ENCODE measurements around the gene GPRC5D. TPM values are rescaled to one million over a fixed set of nuclear protein-coding genes. Genes with fewer than 3 reads are reported as not detected.

Gene GPRC5D
- polyA plus RNA-seq, 1 donor (not counting 4 experiments of a cell fraction or from before 2014, with no cell fraction given), result 0.08 TPM

- no peak for TF ChIP-seq EZH2 (IDR thresholded peaks at IDR 0.05; ENCODE audit: low read length)
- TF ChIP-seq CTCF (optimal IDR thresholded peaks at IDR 0.05 in 1 of 3, IDR thresholded peaks at IDR 0.05 in 1 of 3, conservative IDR thresholded peaks at IDR 0.05 in 1 of 3; ENCODE audit: extremely low read depth in 1 of 3, insufficient read depth in 2 of 3, low read length in 3 of 3), result peak; percentile 65 to 72 (median 67)
- Histone ChIP-seq H3K4me1 (ENCODE audit: control insufficient read depth, extremely low read depth, insufficient read depth, low read length) (no peaks in the 10 kb centered on the region), H3K36me3 (ENCODE audit: control insufficient read depth in 2 of 2, extremely low read depth in 1 of 2, insufficient read depth in 2 of 2, low read length in 2 of 2) (peaks cover 17 to 27% of the 10 kb centered on the region in 2 experiments), H3K9ac (ENCODE audit: control insufficient read depth, extremely low read depth, insufficient read depth, low read length) (no peak overlapping the region), H4K20me1 (ENCODE audit: control insufficient read depth, extremely low read depth, insufficient read depth, low read length) (no peaks in the 10 kb centered on the region), H3K27ac (ENCODE audit: control insufficient read depth, insufficient read depth, low read length) (no peak overlapping the region), H3K27me3 (ENCODE audit: control insufficient read depth, extremely low read depth, insufficient read depth, low read length) (no peaks in the 10 kb centered on the region), H3K4me2 (ENCODE audit: control insufficient read depth, extremely low read depth, insufficient read depth, low read depth, low read length) (no peak overlapping the region), H2AFZ (ENCODE audit: control insufficient read depth, low read length) (no peak overlapping the region), H3K4me3 (ENCODE audit: control insufficient read depth in 2 of 3, extremely low read depth in 1 of 3, insufficient read depth in 2 of 3, low read depth in 1 of 3, low read length in 3 of 3) (no peak overlapping the region), H3K79me2 (ENCODE audit: control insufficient read depth, insufficient read depth, low read length) (no peaks in the 10 kb centered on the region), H3K9me3 (ENCODE audit: control insufficient read depth, low read depth, low read length) (no peaks in the 10 kb centered on the region), H3K9me1 (ENCODE audit: control insufficient read depth, extremely low read depth, insufficient read depth, low read length) (no peaks in the 10 kb centered on the region)
- dilution Hi-C loops (cut with MboI; ENCODE audit: extremely low pct_ligation_motif_present, low sequenced_read_pairs), result no loop called here
- DNase-seq (ENCODE audit: low read depth, low spot score) (no peak), FAIRE-seq (peak; percentile 5)
These were observed 33.9 kb upstream of the GPRC5D start for GRCh38 chr12:12985817-12986408.

GRCh38 chr12:12984149-12984548 lies 32.2 kb upstream of the GPRC5D start:
- TF ChIP-seq CTCF (optimal IDR thresholded peaks at IDR 0.05 in 1 of 3, IDR thresholded peaks at IDR 0.05 in 1 of 3, conservative IDR thresholded peaks at IDR 0.05 in 1 of 3; ENCODE audit: extremely low read depth in 1 of 3, insufficient read depth in 2 of 3, low read length in 3 of 3), result no peak
- no peak for TF ChIP-seq EZH2 (IDR thresholded peaks at IDR 0.05; ENCODE audit: low read length)
- Histone ChIP-seq H3K27ac (ENCODE audit: control insufficient read depth, insufficient read depth, low read length) (no peak overlapping the region), H3K27me3 (ENCODE audit: control insufficient read depth, extremely low read depth, insufficient read depth, low read length) (no peaks in the 10 kb centered on the region), H3K9me1 (ENCODE audit: control insufficient read depth, extremely low read depth, insufficient read depth, low read length) (no peaks in the 10 kb centered on the region), H3K36me3 (ENCODE audit: control insufficient read depth in 2 of 2, extremely low read depth in 1 of 2, insufficient read depth in 2 of 2, low read length in 2 of 2) (peaks cover 24 to 31% of the 10 kb centered on the region in 2 experiments), H3K9me3 (ENCODE audit: control insufficient read depth, low read depth, low read length) (no peaks in the 10 kb centered on the region), H3K4me1 (ENCODE audit: control insufficient read depth, extremely low read depth, insufficient read depth, low read length) (peaks cover 4% of the 10 kb centered on the region), H4K20me1 (ENCODE audit: control insufficient read depth, extremely low read depth, insufficient read depth, low read length) (no peaks in the 10 kb centered on the region), H2AFZ (ENCODE audit: control insufficient read depth, low read length) (no peak overlapping the region), H3K4me2 (ENCODE audit: control insufficient read depth, extremely low read depth, insufficient read depth, low read depth, low read length) (no peak overlapping the region), H3K79me2 (ENCODE audit: control insufficient read depth, insufficient read depth, low read length) (no peaks in the 10 kb centered on the region), H3K4me3 (ENCODE audit: control insufficient read depth in 2 of 3, extremely low read depth in 1 of 3, insufficient read depth in 2 of 3, low read depth in 1 of 3, low read length in 3 of 3) (no peak overlapping the region), H3K9ac (ENCODE audit: control insufficient read depth, extremely low read depth, insufficient read depth, low read length) (no peak overlapping the region)
- DNase-seq (ENCODE audit: low read depth, low spot score) (no peak), FAIRE-seq (no peak)
- dilution Hi-C loops (cut with MboI; ENCODE audit: extremely low pct_ligation_motif_present, low sequenced_read_pairs), result no loop called here
